H9 (cell line): ENCODE measurements around the gene TMA7B. TPM values are rescaled to one million over a fixed set of nuclear protein-coding genes. Genes with fewer than 3 reads are reported as not detected.

Experiments
- DNase-seq: peaks from one replicate; pipeline ENCODE4 v3.0.0-alpha.2; 2017
- H2AFZ ChIP-seq: one replicate; pipeline ENCODE4 v1.6.1; 2013; ENCODE audit warnings: mild to moderate bottlenecking, low read length, control low read depth, moderate library complexity
- H2AK5ac ChIP-seq: 2 replicates; pipeline ENCODE4 v1.6.1; 2013; ENCODE audit warnings: low read length, control low read depth, mixed read lengths; ENCODE audit not compliant: insufficient read length
- H2BK120ac ChIP-seq: one replicate; pipeline ENCODE4 v1.6.1; 2013; ENCODE audit warnings: low read depth, mild to moderate bottlenecking, low read length, control low read depth, inconsistent platforms; ENCODE audit not compliant: poor library complexity, severe bottlenecking
- H2BK12ac ChIP-seq: 2 replicates; pipeline ENCODE4 v1.6.1; 2013; ENCODE audit warnings: low read length, control low read depth, mixed read lengths, low read depth; ENCODE audit not compliant: insufficient read length
- H2BK15ac ChIP-seq: 2 replicates; pipeline ENCODE4 v1.6.1; 2013; ENCODE audit warnings: low read depth, low read length, control low read depth
- H2BK20ac ChIP-seq: one replicate; pipeline ENCODE4 v1.6.1; 2013; ENCODE audit warnings: low read depth, mild to moderate bottlenecking, low read length, control low read depth, inconsistent platforms; ENCODE audit not compliant: poor library complexity, severe bottlenecking
- H2BK5ac ChIP-seq: 2 replicates; pipeline ENCODE4 v1.6.1; 2013; ENCODE audit warnings: low read length, control low read depth, mixed read lengths; ENCODE audit not compliant: insufficient read length
- H3K14ac ChIP-seq: 2 replicates; pipeline ENCODE4 v1.6.1; 2013; ENCODE audit warnings: low read length, control low read depth; ENCODE audit not compliant: insufficient read depth
- H3K18ac ChIP-seq: 2 replicates; pipeline ENCODE4 v1.6.1; 2013; ENCODE audit warnings: low read depth, mild to moderate bottlenecking, mixed read lengths, low read length, control low read depth; ENCODE audit not compliant: insufficient read length
- H3K23ac ChIP-seq: 2 replicates; pipeline ENCODE4 v1.6.1; 2013; ENCODE audit warnings: low read length, control low read depth, mixed read lengths, low read depth; ENCODE audit not compliant: insufficient read length
- H3K23me2 ChIP-seq: 2 replicates; pipeline ENCODE4 v1.6.1; 2013; ENCODE audit warnings: low read depth, mild to moderate bottlenecking, mixed read lengths, low read length, control low read depth; ENCODE audit not compliant: insufficient read length, poor library complexity, severe bottlenecking
- H3K27ac ChIP-seq: 2 replicates; pipeline ENCODE4 v1.5.1; 2013; ENCODE audit warnings: low read length, control low read depth, mixed read lengths, low read depth; ENCODE audit not compliant: insufficient read length
- H3K27me3 ChIP-seq: 2 replicates; pipeline ENCODE4 v1.6.1; 2013; ENCODE audit warnings: low read length, control low read depth, inconsistent platforms; ENCODE audit not compliant: insufficient read depth
- H3K4ac ChIP-seq: 2 replicates; pipeline ENCODE4 v1.6.1; 2013; ENCODE audit warnings: low read depth, mild to moderate bottlenecking, control low read depth, inconsistent platforms, low read length, moderate library complexity
- H3K4me1 ChIP-seq: 2 replicates; pipeline ENCODE4 v1.6.1; 2013; ENCODE audit warnings: low read length, control low read depth, inconsistent platforms; ENCODE audit not compliant: insufficient read depth
- H3K4me2 ChIP-seq: 2 replicates; pipeline ENCODE4 v1.6.1; 2013; ENCODE audit warnings: low read length, control low read depth, mixed read lengths; ENCODE audit not compliant: insufficient read length, insufficient read depth
- H3K56ac ChIP-seq: 2 replicates; pipeline ENCODE4 v1.6.1; 2013; ENCODE audit warnings: low read depth, mild to moderate bottlenecking, mixed read lengths, low read length, control low read depth; ENCODE audit not compliant: insufficient read length
- H3K79me1 ChIP-seq: 2 replicates; pipeline ENCODE4 v1.6.1; 2013; ENCODE audit warnings: low read depth, mild to moderate bottlenecking, moderate library complexity, low read length, control low read depth, inconsistent platforms; ENCODE audit not compliant: insufficient read depth, poor library complexity, severe bottlenecking
- H3K79me2 ChIP-seq: 2 replicates; pipeline ENCODE4 v1.6.1; 2013; ENCODE audit warnings: low read length, control low read depth, inconsistent platforms; ENCODE audit not compliant: insufficient read depth
- H3K9ac ChIP-seq: 2 replicates; pipeline ENCODE4 v1.6.1; 2013; ENCODE audit warnings: low read length, control low read depth, mixed read lengths; ENCODE audit not compliant: insufficient read length; ENCODE audit errors: extremely low read depth
- H3K9me3 ChIP-seq: one replicate; pipeline ENCODE4 v1.6.1; 2013; ENCODE audit warnings: low read depth, low read length, inconsistent platforms; ENCODE audit not compliant: control insufficient read depth
- H3T11ph ChIP-seq: one replicate; pipeline ENCODE4 v1.6.1; 2013; ENCODE audit warnings: mild to moderate bottlenecking, low read length, control low read depth, inconsistent platforms
- H4K20me1 ChIP-seq: one replicate; pipeline ENCODE4 v1.6.1; 2013; ENCODE audit not compliant: control insufficient read depth, insufficient read length, insufficient read depth
- H4K5ac ChIP-seq: 2 replicates; pipeline ENCODE4 v1.6.1; 2013; ENCODE audit warnings: low read depth, mild to moderate bottlenecking, mixed read lengths, low read length, control low read depth; ENCODE audit not compliant: insufficient read length
- H4K8ac ChIP-seq: replicated peaks from 2 replicates; pipeline ENCODE4 v1.6.1; 2013; ENCODE audit warnings: low read length, control low read depth, mixed read lengths, low read depth; ENCODE audit not compliant: insufficient read length
- H4K91ac ChIP-seq: 2 replicates; pipeline ENCODE4 v1.6.1; 2013; ENCODE audit warnings: low read depth, mild to moderate bottlenecking, moderate library complexity, mixed read lengths, low read length, control low read depth; ENCODE audit not compliant: insufficient read length
- H3K27ac Mint-ChIP-seq, 3 experiments: 2 replicates in 2 of 3; 3 replicates in 1 of 3; pipeline ENCODE4 v1.8.0; 2020 to 2021; ENCODE audit warnings: mixed read lengths in 3 of 3, mild to moderate bottlenecking in 1 of 3, moderate library complexity in 1 of 3
- H3K27me3 Mint-ChIP-seq: 2 replicates; pipeline ENCODE4 v1.8.0; 2021; ENCODE audit warnings: low read depth, mild to moderate bottlenecking, moderate library complexity, mixed read lengths
- H3K36me3 Mint-ChIP-seq, 3 experiments: 2 replicates in 2 of 3; 3 replicates in 1 of 3; pipeline ENCODE4 v1.8.0; 2020 to 2021; ENCODE audit warnings: low read depth in 3 of 3, mixed read lengths in 3 of 3; ENCODE audit not compliant: insufficient read depth in 1 of 3
- H3K4me1 Mint-ChIP-seq, 2 experiments: 2 replicates each; pipeline ENCODE4 v1.8.0; 2020; ENCODE audit warnings: mixed read lengths in 2 of 2
- H3K4me3 Mint-ChIP-seq, 2 experiments: 2 replicates in 1 of 2; 3 replicates in 1 of 2; pipeline ENCODE4 v1.8.0; 2020 to 2021; ENCODE audit warnings: mild to moderate bottlenecking in 2 of 2, mixed read lengths in 2 of 2, moderate library complexity in 1 of 2
- H3K9me3 Mint-ChIP-seq, 2 experiments: 2 replicates in 1 of 2; 3 replicates in 1 of 2; pipeline ENCODE4 v1.8.0; 2020; ENCODE audit warnings: mild to moderate bottlenecking in 2 of 2, mixed read lengths in 2 of 2, moderate library complexity in 1 of 2
- WGBS: extraction: QIAGEN DNeasy Blood & Tissue Kit; methylation state at CpG from one replicate; pipeline ENCODE4 v1.1.7; 2013; ENCODE audit warnings: missing lambda C conversion rate, low lambda C conversion rate, mixed read lengths; ENCODE audit not compliant: insufficient read length; ENCODE audit errors: extremely low coverage; 5-methylcytosine and 5-hydroxymethylcytosine counted together
- total RNA-seq: library from RNA; stranded (reverse); gene quantifications from 2 replicates; pipeline ENCODE4 v1.2.1, GENCODE V29; 2021
- TF ChIP-seq, protein P1 (sequence below): fragments of 200-600 bp; sonication (generic); conservative IDR thresholded peaks from 3 replicates; pipeline ENCODE4 v1.8.0; 2021; ENCODE audit warnings: antibody characterized with exemption, mild to moderate bottlenecking

The TMA7B gene
- total RNA-seq, 1 experiment from 2014 or later = not detected

DNA sequence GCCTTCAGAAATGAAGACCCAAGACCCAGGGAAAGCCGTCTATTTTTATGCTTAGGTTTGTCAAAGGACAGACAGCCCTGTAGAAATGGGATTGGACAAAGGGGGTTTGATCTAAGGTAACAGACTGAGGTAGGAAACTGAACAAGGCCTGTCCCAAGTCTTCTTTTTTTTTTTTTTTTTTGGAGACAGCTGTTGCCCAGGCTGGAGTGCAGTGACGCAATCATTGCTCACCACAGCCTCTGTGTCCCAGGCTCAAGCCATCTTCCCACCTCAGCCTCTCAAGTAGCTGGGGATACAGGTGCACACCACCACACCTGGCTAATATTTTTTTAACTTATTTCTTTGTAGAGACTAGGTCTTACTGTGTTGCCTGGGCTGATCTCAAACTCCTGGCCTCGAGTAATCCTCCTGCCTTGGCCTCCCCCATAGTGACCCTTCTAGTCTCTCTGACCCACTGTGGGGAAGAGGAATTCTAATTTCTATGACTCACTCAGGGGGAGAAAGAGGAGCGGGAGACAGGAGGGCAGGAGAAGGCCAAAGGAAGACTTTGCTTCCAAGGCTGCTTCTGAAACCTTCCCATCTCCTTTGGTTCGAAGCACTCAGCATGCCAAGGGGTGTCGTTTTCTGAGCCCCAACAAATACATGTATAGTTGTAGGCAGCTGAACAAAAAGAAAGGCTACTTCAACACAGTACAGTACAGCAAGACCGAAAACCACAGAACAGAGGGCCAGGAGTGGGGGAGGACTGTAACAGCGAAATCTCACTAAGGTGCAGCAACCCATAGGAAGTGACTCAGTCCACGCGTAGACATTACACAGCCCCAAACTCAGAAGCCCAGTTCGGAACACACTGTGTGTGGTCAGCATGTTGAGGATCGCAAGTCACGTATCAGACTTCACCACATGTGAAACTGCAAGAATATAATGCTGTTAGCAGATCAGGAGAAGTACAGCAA lies 872 bp downstream of the TMA7B start:
- Histone ChIP-seq H3K23me2 (no peaks in the 10 kb centered on the region), H2BK5ac (no peak overlapping the region), H3K4me2 (no peak overlapping the region), H3K14ac (no peak overlapping the region), H3K23ac (no peak overlapping the region), H2BK120ac (no peak overlapping the region), H3K18ac (no peak overlapping the region), H3K9me3 (no peaks in the 10 kb centered on the region), H3K4ac (no peak overlapping the region), H3K79me2 (no peaks in the 10 kb centered on the region), H4K20me1 (no peaks in the 10 kb centered on the region), H2BK15ac (no peak overlapping the region), H4K91ac (no peak overlapping the region), H4K8ac (no peak overlapping the region), H3K79me1 (no peaks in the 10 kb centered on the region), H2BK20ac (no peak overlapping the region), H3K27ac (no peak overlapping the region), H3K9ac (no peak overlapping the region), H2AK5ac (no peak overlapping the region), H3K27me3 (no peaks in the 10 kb centered on the region), H3K4me1 (no peaks in the 10 kb centered on the region), H3T11ph (no peak overlapping the region), H3K56ac (no peak overlapping the region), H2BK12ac (no peak overlapping the region), H4K5ac (no peak overlapping the region), H2AFZ (no peak overlapping the region)
- Mint-ChIP-seq H3K36me3 (no peaks in the 10 kb centered on the region; a peak in 1 of 7 replicates), H3K27ac (no peak overlapping the region), H3K4me1 (peaks cover 23 to 24% of the 10 kb centered on the region in 2 experiments), H3K27me3 (peaks cover 26% of the 10 kb centered on the region), H3K4me3 (no peak overlapping the region), H3K9me3 (no peaks in the 10 kb centered on the region)
- TF ChIP-seq, protein P1, sequence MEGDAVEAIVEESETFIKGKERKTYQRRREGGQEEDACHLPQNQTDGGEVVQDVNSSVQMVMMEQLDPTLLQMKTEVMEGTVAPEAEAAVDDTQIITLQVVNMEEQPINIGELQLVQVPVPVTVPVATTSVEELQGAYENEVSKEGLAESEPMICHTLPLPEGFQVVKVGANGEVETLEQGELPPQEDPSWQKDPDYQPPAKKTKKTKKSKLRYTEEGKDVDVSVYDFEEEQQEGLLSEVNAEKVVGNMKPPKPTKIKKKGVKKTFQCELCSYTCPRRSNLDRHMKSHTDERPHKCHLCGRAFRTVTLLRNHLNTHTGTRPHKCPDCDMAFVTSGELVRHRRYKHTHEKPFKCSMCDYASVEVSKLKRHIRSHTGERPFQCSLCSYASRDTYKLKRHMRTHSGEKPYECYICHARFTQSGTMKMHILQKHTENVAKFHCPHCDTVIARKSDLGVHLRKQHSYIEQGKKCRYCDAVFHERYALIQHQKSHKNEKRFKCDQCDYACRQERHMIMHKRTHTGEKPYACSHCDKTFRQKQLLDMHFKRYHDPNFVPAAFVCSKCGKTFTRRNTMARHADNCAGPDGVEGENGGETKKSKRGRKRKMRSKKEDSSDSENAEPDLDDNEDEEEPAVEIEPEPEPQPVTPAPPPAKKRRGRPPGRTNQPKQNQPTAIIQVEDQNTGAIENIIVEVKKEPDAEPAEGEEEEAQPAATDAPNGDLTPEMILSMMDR = no peak
- DNase-seq = no peak
- no CpG with 5 or more reads among the region's 13 CpGs for WGBS
